Stimulated activated effector memory CD8-positive, alpha-beta T cell treated with anti-CD3 and anti-CD28 coated beads, Interleukin-12 subunit alpha, Interleukin-12 subunit beta, amount 100 ng/mL, for 72 hours (primary cell): Measurements from ENCODE around the gene OR2F2.
A peak's percentile ranks its signal among the peaks of the same experiment; 100 is the strongest.

Source experiments
- ATAC-seq: fragments of 150-1000 bp; cut with Tn5 transposase; 2 replicates; pipeline ENCODE4 v1.10.0; 2021
- DNase-seq, 2 donors: peaks; one replicate each; pipeline ENCODE4 v3.0.0; 2021 to 2022; ENCODE audit warnings: low spot score in 2 of 2
- H3K27ac Mint-ChIP-seq: one replicate; pipeline ENCODE4 v1.8.0; 2022; ENCODE audit warnings: mild to moderate bottlenecking, mixed read lengths
- H3K36me3 Mint-ChIP-seq: one replicate; pipeline ENCODE4 v1.8.0; 2022; ENCODE audit warnings: mild to moderate bottlenecking, mixed read lengths
- H3K4me1 Mint-ChIP-seq: one replicate; pipeline ENCODE4 v1.8.0; 2022; ENCODE audit warnings: mixed read lengths
- H3K4me3 Mint-ChIP-seq: one replicate; pipeline ENCODE4 v1.8.0; 2022; ENCODE audit warnings: mild to moderate bottlenecking, mixed read lengths
- H3K9me3 Mint-ChIP-seq: one replicate; pipeline ENCODE4 v1.8.0; 2022; ENCODE audit warnings: mixed read lengths

Gene OR2F2

GRCh38 chr7:143947111-143947510 is 12.1 kb downstream of the OR2F2 start:
- H3K4me3 Mint-ChIP-seq, result no peak overlapping the region
- DNase-seq (no peak), ATAC-seq (no peak)
- no peak overlapping the region for H3K27ac Mint-ChIP-seq
- H3K4me1 Mint-ChIP-seq, result no peaks in the 10 kb centered on the region
- H3K36me3 Mint-ChIP-seq, result no peaks in the 10 kb centered on the region
- no peaks in the 10 kb centered on the region for H3K9me3 Mint-ChIP-seq

- DNase-seq (no peak), ATAC-seq (no peak)
- no peaks in the 10 kb centered on the region for H3K9me3 Mint-ChIP-seq
- no peak overlapping the region for H3K27ac Mint-ChIP-seq
- H3K4me3 Mint-ChIP-seq, result no peak overlapping the region
- no peaks in the 10 kb centered on the region for H3K4me1 Mint-ChIP-seq
- H3K36me3 Mint-ChIP-seq, result no peaks in the 10 kb centered on the region
Observed at GRCh38 chr7:143948733-143949132, 13.7 kb downstream of the OR2F2 start.

- no peaks in the 10 kb centered on the region for H3K4me1 Mint-ChIP-seq
- H3K27ac Mint-ChIP-seq, result no peak overlapping the region
- ATAC-seq (no peak), DNase-seq (no peak)
- no peaks in the 10 kb centered on the region for H3K9me3 Mint-ChIP-seq
- no peak overlapping the region for H3K4me3 Mint-ChIP-seq
- no peaks in the 10 kb centered on the region for H3K36me3 Mint-ChIP-seq
Observed at GRCh38 chr7:143953421-143953820, 18.4 kb downstream of the OR2F2 start.

DNA sequence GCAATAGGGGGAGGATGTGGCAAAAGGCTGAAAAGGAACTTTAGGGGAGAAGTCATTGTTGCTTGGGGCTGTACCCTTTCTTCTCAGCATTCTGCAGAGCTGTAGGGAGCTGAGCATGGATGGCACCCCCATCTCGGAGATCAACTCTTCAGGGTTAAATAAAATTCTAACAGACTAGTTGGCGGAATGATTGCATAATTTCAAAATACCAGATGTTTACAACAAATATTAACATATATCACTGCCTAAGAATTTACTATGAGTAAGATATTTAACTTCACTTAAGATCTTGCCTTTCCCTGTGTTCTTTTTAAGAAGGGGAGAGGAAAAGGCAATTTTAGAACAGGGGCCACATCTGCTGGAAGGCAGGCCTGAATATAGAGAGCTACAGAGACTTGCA is 19.1 kb downstream of the OR2F2 start:
- Mint-ChIP-seq H3K9me3 (no peaks in the 10 kb centered on the region), H3K27ac (no peak overlapping the region), H3K36me3 (no peaks in the 10 kb centered on the region), H3K4me3 (no peak overlapping the region), H3K4me1 (no peaks in the 10 kb centered on the region)
- DNase-seq (no peak), ATAC-seq (no peak)

- ATAC-seq (no peak), DNase-seq (no peak)
- no peaks in the 10 kb centered on the region for H3K9me3 Mint-ChIP-seq
- no peak within 1 kb of the TSS for H3K4me3 Mint-ChIP-seq
- H3K36me3 Mint-ChIP-seq, result no peaks in the 10 kb centered on the region
- H3K27ac Mint-ChIP-seq, result no peak within 1 kb of the TSS
- no peaks in the 10 kb centered on the region for H3K4me1 Mint-ChIP-seq
Observed at GRCh38 chr7:143954544-143954943, 19.5 kb downstream of the OR2F2 start, which contains the start of gene OR2F1. OR2F1 (plus strand) TSS chr7:143954844; CDS start chr7:143959971, 5,127 bp downstream.

GRCh38 chr7:143958781-143959180 is 23.7 kb downstream of the OR2F2 start:
- Mint-ChIP-seq H3K4me3 (no peak overlapping the region), H3K27ac (no peak overlapping the region), H3K36me3 (no peaks in the 10 kb centered on the region), H3K9me3 (no peaks in the 10 kb centered on the region), H3K4me1 (no peaks in the 10 kb centered on the region)
- no peak for ATAC-seq
- DNase-seq, result no peak

- Mint-ChIP-seq H3K4me3 (no peak overlapping the region), H3K27ac (no peak overlapping the region), H3K4me1 (no peaks in the 10 kb centered on the region), H3K9me3 (no peaks in the 10 kb centered on the region), H3K36me3 (no peaks in the 10 kb centered on the region)
- ATAC-seq (peak; percentile 28), DNase-seq (no peak)
Observed at GRCh38 chr7:143960813-143961610, 26.0 kb downstream of the OR2F2 start.

DNA sequence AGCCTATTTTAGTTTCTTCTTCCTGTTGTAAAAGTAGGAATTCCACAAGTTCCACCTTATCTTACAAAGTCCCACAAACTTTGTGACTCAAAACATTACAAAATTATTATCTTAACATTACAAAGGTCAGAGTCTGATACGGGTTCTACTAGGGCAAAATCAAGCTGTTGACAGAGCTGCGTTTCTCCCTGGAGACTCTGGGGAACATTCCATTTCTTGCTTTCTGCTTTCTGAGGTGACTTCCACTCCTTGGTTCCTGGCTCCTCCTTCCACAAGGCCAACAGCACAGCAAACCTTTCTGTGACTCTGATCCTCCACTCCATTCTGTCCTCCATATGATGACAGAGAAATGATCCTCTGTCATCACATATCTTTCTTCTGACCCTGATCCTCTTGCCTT is 30.2 kb downstream of the OR2F2 start:
- Mint-ChIP-seq H3K9me3 (no peaks in the 10 kb centered on the region), H3K27ac (no peak overlapping the region), H3K36me3 (no peaks in the 10 kb centered on the region), H3K4me3 (no peak overlapping the region), H3K4me1 (no peaks in the 10 kb centered on the region)
- ATAC-seq (no peak), DNase-seq (no peak)

DNA sequence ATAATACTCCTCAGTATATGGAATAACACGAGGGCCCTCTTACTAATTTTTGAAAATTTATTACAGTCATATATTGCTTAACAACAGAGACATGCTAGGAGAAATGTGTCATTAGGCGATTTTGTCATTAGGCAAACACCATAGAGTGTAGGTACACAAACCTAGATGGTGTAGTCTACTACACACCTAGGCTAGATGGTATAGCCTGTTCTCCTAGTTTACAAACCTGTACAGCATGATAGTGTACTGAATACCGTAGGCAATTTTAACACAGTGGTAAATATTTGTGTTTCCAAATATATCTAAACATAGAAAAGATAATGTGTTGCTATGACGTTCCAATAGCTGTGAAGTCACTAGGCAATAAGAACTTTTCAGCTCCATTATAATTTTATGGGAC is 32.4 kb downstream of the OR2F2 start:
- Mint-ChIP-seq H3K27ac (no peak overlapping the region), H3K9me3 (peaks cover 2% of the 10 kb centered on the region), H3K36me3 (no peaks in the 10 kb centered on the region), H3K4me3 (no peak overlapping the region), H3K4me1 (no peaks in the 10 kb centered on the region)
- ATAC-seq (no peak), DNase-seq (no peak)

DNA sequence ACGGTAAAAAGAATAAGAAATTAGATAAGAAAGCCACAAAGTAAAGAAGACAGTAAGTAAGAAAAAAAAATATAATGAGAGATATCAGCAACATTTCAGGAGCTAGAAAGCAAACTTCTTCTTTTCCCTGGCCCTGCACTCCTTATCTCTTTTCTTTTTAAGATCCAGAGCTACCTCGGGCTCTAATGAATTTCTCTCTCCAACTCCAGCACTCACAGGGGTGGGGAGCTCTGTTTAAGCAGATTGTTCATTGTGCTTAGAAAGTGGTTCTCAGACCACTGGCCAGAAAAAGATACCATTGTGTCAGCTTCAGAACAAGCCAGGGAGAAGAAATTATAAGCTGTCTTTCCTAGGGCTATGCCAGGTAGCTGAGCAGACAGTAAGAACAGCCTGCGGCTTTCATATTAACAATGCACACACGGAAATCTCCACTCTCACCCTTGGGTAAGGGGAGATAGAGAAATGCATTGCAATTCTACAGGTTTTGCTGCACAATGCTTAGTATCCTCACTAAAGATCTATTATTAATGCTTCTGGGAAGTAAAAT is 38.9 kb downstream of the OR2F2 start:
- peaks cover 2% of the 10 kb centered on the region for H3K9me3 Mint-ChIP-seq
- no peaks in the 10 kb centered on the region for H3K4me1 Mint-ChIP-seq
- H3K36me3 Mint-ChIP-seq, result no peaks in the 10 kb centered on the region
- no peak overlapping the region for H3K27ac Mint-ChIP-seq
- no peak overlapping the region for H3K4me3 Mint-ChIP-seq
- ATAC-seq (no peak), DNase-seq (no peak)

DNA sequence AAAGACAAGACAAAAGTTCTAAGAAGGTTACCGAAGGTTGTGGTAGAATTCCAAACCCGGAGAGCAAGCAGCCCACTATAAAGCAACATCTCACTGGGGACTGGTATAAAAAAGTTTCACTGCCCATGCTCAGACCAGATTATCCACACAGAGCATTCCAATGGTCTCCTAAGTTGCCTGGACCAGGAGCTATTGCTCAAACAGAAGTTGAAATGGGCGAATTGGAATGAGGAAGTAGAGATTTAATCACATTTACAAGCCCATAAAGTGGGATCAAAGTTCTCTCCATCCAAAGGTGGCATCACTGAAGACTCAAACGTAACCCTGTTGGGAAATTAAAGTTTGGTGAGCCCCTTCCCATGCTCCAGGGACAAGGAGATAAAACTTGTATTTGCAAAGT is 39.4 kb downstream of the OR2F2 start:
- peaks cover 2% of the 10 kb centered on the region for H3K9me3 Mint-ChIP-seq
- no peak for DNase-seq
- no peaks in the 10 kb centered on the region for H3K36me3 Mint-ChIP-seq
- H3K4me3 Mint-ChIP-seq, result no peak overlapping the region
- no peak for ATAC-seq
- no peak overlapping the region for H3K27ac Mint-ChIP-seq
- no peaks in the 10 kb centered on the region for H3K4me1 Mint-ChIP-seq

- Mint-ChIP-seq H3K4me3 (no peak overlapping the region), H3K9me3 (peaks cover 2% of the 10 kb centered on the region), H3K27ac (no peak overlapping the region), H3K36me3 (no peaks in the 10 kb centered on the region), H3K4me1 (no peaks in the 10 kb centered on the region)
- ATAC-seq, result no peak
- DNase-seq, result no peak
Observed at GRCh38 chr7:143975617-143976016, 40.6 kb downstream of the OR2F2 start.

- Mint-ChIP-seq H3K4me3 (no peak overlapping the region), H3K27ac (no peak overlapping the region), H3K4me1 (no peaks in the 10 kb centered on the region), H3K9me3 (no peaks in the 10 kb centered on the region), H3K36me3 (no peaks in the 10 kb centered on the region)
- no peak for DNase-seq
- no peak for ATAC-seq
Observed at GRCh38 chr7:143978585-143978984, 43.6 kb downstream of the OR2F2 start.

- DNase-seq, result no peak
- H3K4me3 Mint-ChIP-seq, result no peak overlapping the region
- no peaks in the 10 kb centered on the region for H3K36me3 Mint-ChIP-seq
Observed at GRCh38 chr7:143979359-143979758, 44.3 kb downstream of the OR2F2 start.

GRCh38 chr7:143979998-143980397 is 45.0 kb downstream of the OR2F2 start:
- Mint-ChIP-seq H3K9me3 (no peaks in the 10 kb centered on the region), H3K4me3 (no peak overlapping the region), H3K4me1 (no peaks in the 10 kb centered on the region), H3K36me3 (no peaks in the 10 kb centered on the region), H3K27ac (no peak overlapping the region)
- ATAC-seq (no peak), DNase-seq (no peak)

More at GRCh38 chr7:143979359-143979758, 44.3 kb downstream of the OR2F2 start:
- Mint-ChIP-seq H3K9me3 (no peaks in the 10 kb centered on the region), H3K4me1 (no peaks in the 10 kb centered on the region), H3K27ac (no peak overlapping the region)
- ATAC-seq, result no peak

DNA sequence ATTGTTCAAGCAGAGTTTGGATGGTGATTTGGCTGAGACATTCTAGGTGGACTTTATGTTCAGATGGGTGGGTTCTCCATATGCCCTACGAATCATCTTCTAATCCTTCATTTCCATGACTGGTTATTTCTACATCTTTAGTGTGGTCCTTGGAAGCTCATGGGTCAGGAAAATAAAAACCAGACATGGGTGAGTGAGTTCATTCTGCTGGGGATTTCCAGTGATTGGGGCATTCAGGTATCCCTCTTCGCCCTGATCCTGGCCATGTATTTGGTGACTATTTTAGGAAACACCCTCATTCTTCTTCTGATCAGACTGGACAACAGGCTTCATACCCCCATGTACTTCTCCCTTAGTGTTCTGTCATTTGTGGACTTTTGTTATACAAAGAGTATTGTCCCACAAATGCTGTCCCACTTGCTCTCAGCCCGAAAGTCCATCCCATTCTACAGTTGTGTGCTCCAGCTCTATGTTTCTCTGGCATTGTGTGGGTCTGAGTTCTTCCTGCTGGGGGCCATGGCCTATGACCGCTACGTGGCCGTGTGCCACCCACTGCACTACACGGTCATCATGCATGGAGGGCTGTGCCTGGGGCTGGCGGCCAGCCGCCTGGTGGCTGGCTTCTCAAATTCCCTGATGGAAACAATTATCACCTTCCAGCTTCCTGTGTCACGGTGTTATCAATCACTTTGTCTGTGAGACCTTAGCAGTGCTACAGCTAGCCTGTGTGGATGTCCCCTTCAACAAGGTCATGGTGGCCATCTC is 45.9 kb downstream of the OR2F2 start:
- no peak overlapping the region for H3K27ac Mint-ChIP-seq
- H3K4me1 Mint-ChIP-seq, result no peaks in the 10 kb centered on the region
- H3K36me3 Mint-ChIP-seq, result no peaks in the 10 kb centered on the region
- no peaks in the 10 kb centered on the region for H3K9me3 Mint-ChIP-seq
- ATAC-seq (no peak), DNase-seq (no peak)
- no peak overlapping the region for H3K4me3 Mint-ChIP-seq
